ENCODE results near the gene POPDC2. TPM values are rescaled to one million over a fixed set of nuclear protein-coding genes. Genes with fewer than 3 reads are reported as not detected.

Gene POPDC2
- total RNA-seq, 1 donor from 2014 or later, result 3.5 TPM

GRCh38 chr3:119700269-119700919 lies 40.0 kb upstream of the POPDC2 start:
- H3K27ac Mint-ChIP-seq, result no peak overlapping the region
- peaks cover 12% of the 10 kb centered on the region for H3K4me1 Mint-ChIP-seq
- H3K27me3 Mint-ChIP-seq (ENCODE audit: low read depth), result no peaks in the 10 kb centered on the region
- no peaks in the 10 kb centered on the region for H3K9me3 Mint-ChIP-seq
- TF ChIP-seq CTCF (IDR thresholded peaks at IDR 0.05; ENCODE audit: unreplicated experiment), result no peak
- no peak for DNase-seq (ENCODE audit: low spot score in 2 of 2, unreplicated experiment in 2 of 2)
- no peak overlapping the region for H3K4me3 Mint-ChIP-seq
- H3K36me3 Mint-ChIP-seq, result no peaks in the 10 kb centered on the region

- no peaks in the 10 kb centered on the region for H3K9me3 Mint-ChIP-seq
- H3K27me3 Mint-ChIP-seq (ENCODE audit: low read depth), result peaks cover 3% of the 10 kb centered on the region
- no peak overlapping the region for H3K27ac Mint-ChIP-seq
These were observed 37.0 kb upstream of the POPDC2 start for GRCh38 chr3:119697394-119697793.

DNA sequence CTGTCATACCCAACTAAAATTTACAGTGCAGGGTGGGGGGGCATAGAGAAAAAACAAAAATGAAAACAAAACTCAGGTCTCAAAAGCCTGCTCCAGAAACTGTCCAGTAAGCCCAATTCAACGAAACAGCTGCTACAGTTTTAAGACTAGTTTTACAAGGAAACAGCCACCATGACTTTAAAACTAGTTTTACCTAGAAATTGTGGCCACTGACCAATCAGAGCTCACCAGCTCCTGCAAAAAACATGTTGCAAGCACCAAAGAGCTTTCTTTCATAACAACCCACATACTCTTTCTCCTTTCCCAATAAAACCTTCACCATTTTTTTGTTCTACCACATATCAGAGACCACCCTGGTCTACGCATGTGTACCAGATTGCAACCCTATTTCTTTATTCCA lies 35.1 kb upstream of the POPDC2 start:
- Mint-ChIP-seq H3K9me3 (no peaks in the 10 kb centered on the region), H3K36me3 (no peaks in the 10 kb centered on the region), H3K4me3 (no peak overlapping the region), H3K27ac (no peak overlapping the region), H3K27me3 (ENCODE audit: low read depth) (peaks cover 3% of the 10 kb centered on the region), H3K4me1 (peaks cover 5% of the 10 kb centered on the region)
- no peak for DNase-seq (ENCODE audit: low spot score in 2 of 2, unreplicated experiment in 2 of 2)
- no peak for TF ChIP-seq CTCF (IDR thresholded peaks at IDR 0.05; ENCODE audit: unreplicated experiment)

More at GRCh38 chr3:119697394-119697793, 37.0 kb upstream of the POPDC2 start:
- no peak for TF ChIP-seq CTCF (IDR thresholded peaks at IDR 0.05; ENCODE audit: unreplicated experiment)
- DNase-seq (ENCODE audit: low spot score in 2 of 2, unreplicated experiment in 2 of 2), result no peak
- H3K4me1 Mint-ChIP-seq, result no peaks in the 10 kb centered on the region
- H3K36me3 Mint-ChIP-seq, result no peaks in the 10 kb centered on the region
- no peak overlapping the region for H3K4me3 Mint-ChIP-seq

DNA sequence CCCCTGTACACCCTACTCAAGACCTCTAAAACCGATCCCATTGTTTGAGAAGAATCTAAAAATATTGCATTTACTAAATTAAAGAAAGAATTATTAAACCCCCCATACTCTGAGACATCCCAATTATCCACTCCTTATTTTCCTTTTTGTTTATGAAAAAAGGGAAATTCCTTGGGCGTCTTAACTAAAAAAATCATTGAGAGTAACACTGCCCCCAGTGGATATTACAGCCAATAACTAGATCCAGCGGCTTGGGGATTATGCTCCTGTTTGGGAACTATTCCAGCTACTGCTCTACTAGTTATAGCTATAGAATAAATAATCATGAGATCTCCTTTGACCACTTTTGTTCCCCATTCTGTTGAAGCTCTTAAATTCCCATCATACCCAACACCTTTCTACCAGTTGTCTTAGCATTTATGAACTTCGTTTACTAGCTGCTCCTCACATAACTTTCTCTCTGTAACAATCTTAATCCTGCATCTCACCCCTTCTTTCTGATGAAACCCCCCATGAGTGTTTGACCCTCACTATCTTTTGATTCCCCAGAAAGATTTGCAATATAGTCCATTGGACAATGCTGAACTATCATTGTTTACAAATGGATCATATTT lies 29.8 kb upstream of the POPDC2 start:
- H3K27me3 Mint-ChIP-seq (ENCODE audit: low read depth), result peaks cover 9% of the 10 kb centered on the region
- H3K4me3 Mint-ChIP-seq, result no peak overlapping the region
- no peak for DNase-seq (ENCODE audit: low spot score in 2 of 2, unreplicated experiment in 2 of 2)
- peaks cover 8% of the 10 kb centered on the region for H3K9me3 Mint-ChIP-seq
- H3K4me1 Mint-ChIP-seq, result peaks cover 5% of the 10 kb centered on the region
- TF ChIP-seq CTCF (IDR thresholded peaks at IDR 0.05; ENCODE audit: unreplicated experiment), result peak; percentile 56
- H3K36me3 Mint-ChIP-seq, result no peaks in the 10 kb centered on the region
- H3K27ac Mint-ChIP-seq, result no peak overlapping the region

- no peaks in the 10 kb centered on the region for H3K4me1 Mint-ChIP-seq
- no peaks in the 10 kb centered on the region for H3K36me3 Mint-ChIP-seq
- TF ChIP-seq CTCF (IDR thresholded peaks at IDR 0.05; ENCODE audit: unreplicated experiment), result no peak
These were observed 23.0 kb upstream of the POPDC2 start for GRCh38 chr3:119683421-119683820.

More at GRCh38 chr3:119683421-119683820, 23.0 kb upstream of the POPDC2 start:
- DNase-seq (ENCODE audit: low spot score in 2 of 2, unreplicated experiment in 2 of 2), result no peak
- Mint-ChIP-seq H3K9me3 (peaks cover 8% of the 10 kb centered on the region), H3K27ac (no peak overlapping the region), H3K27me3 (ENCODE audit: low read depth) (peaks cover 6% of the 10 kb centered on the region), H3K4me3 (no peak overlapping the region)

Data from mesothelial cell of epicardium (in vitro differentiated cells).